K562 (cell line): ENCODE measurements around the gene CDK9. TPM values are rescaled to one million over a fixed set of nuclear protein-coding genes. Genes with fewer than 3 reads are reported as not detected.
A peak's percentile ranks its signal among the peaks of the same experiment; 100 is the strongest.

Experiments used
- ATAC-seq: fragments of 200-7000 bp; cut with Tn5 transposase; 3 replicates; pipeline ENCODE4 v1.9.1; 2020; ENCODE audit warnings: moderate library complexity
- BruUV-seq: library from RNA; stranded (reverse); fragments of 400-500 nt; replicated peaks from 2 replicates; lab custom pipeline; 2021; lab: Mats Ljungman, UMichigan
- CTCF ChIA-PET: fragments of 300-600 bp; formaldehyde crosslinking; extraction: SDS; loops from one replicate; lab custom pipeline; 2021; ENCODE audit warnings: low intra/inter-chr PET ratio; lab: Yijun Ruan, JAX
- POLR2A ChIA-PET: fragments of 300-600, 350-650 bp; sonication (Branson Sonifier 250); formaldehyde crosslinking; extraction: SDS; loops from one replicate; lab custom pipeline; 2021; ENCODE audit warnings: antibody characterized with exemption, inconsistent platforms; lab: Yijun Ruan, JAX
- DNase-seq, 4 experiments: peaks; one replicate each; pipeline versions ENCODE4 v3.0.0 to v3.0.0-alpha.2; 2011 to 2018; ENCODE audit warnings: low spot score in 3 of 4, mixed read lengths in 3 of 4; ENCODE audit errors: extremely low read depth in 1 of 4
- FAIRE-seq: peaks from 2 replicates; lab custom pipeline; 2011; peaks lifted over from hg19 to GRCh38; lab: Jason Lieb, UNC
- H2AFZ ChIP-seq: 2 replicates; pipeline ENCODE4 v1.6.0; 2011; ENCODE audit warnings: low read depth, low read length, control low read depth, inconsistent platforms
- H3K27ac ChIP-seq: fragments of 200-600 bp; 3 replicates; pipeline ENCODE4 v1.8.0; 2011; ENCODE audit warnings: low read depth, mild to moderate bottlenecking, control low read depth, inconsistent platforms, low read length, moderate library complexity, mixed read lengths; ENCODE audit errors: extremely low read depth
- H3K27me3 ChIP-seq, 2 experiments: fragments of 300-600 bp in 1 of 2; 2 replicates in 1 of 2; 3 replicates in 1 of 2; pipeline versions ENCODE4 v1.6.0 to v1.8.0; 2011; ENCODE audit warnings: inconsistent platforms in 2 of 2, low read length in 2 of 2, mild to moderate bottlenecking in 1 of 2, mixed read lengths in 1 of 2, moderate library complexity in 1 of 2; ENCODE audit not compliant: control insufficient read depth in 2 of 2, insufficient read depth in 2 of 2
- H3K36me3 ChIP-seq: fragments of 300-600 bp; 3 replicates; pipeline ENCODE4 v1.8.0; 2011; ENCODE audit warnings: mild to moderate bottlenecking, low read length, inconsistent platforms; ENCODE audit not compliant: control insufficient read depth, insufficient read depth
- H3K4me1 ChIP-seq, 2 experiments: fragments of 200-600 bp in 1 of 2; replicated peaks in 1 of 2; 2 replicates in 1 of 2; 3 replicates in 1 of 2; pipeline versions ENCODE4 v1.5.1 to v1.8.0; 2011; ENCODE audit warnings: inconsistent platforms in 2 of 2, low read length in 2 of 2, mild to moderate bottlenecking in 1 of 2, mixed read lengths in 1 of 2, moderate library complexity in 1 of 2; ENCODE audit not compliant: control insufficient read depth in 2 of 2, insufficient read depth in 2 of 2
- H3K4me2 ChIP-seq: 2 replicates; pipeline ENCODE4 v1.6.1; 2011; ENCODE audit warnings: low read length, control low read depth, inconsistent platforms, mixed read lengths; ENCODE audit not compliant: insufficient read depth
- H3K4me3 ChIP-seq: fragments of 200-600 bp; sonication (generic), shearing (Covaris generic); 2 replicates; pipeline ENCODE4 v1.5.1; 2016; ENCODE audit warnings: control low read depth, inconsistent platforms
- H3K79me2 ChIP-seq: fragments of 200-600 bp; 3 replicates; pipeline ENCODE4 v1.8.0; 2011; ENCODE audit warnings: low read length, inconsistent platforms; ENCODE audit not compliant: control insufficient read depth, insufficient read depth
- H3K9ac ChIP-seq, 2 experiments: 2 replicates each; pipeline versions ENCODE4 v1.6.0 to v1.6.1; 2011; ENCODE audit warnings: low read depth in 2 of 2, low read length in 2 of 2, control low read depth in 1 of 2, inconsistent platforms in 1 of 2, mild to moderate bottlenecking in 1 of 2, mixed read lengths in 1 of 2; ENCODE audit not compliant: insufficient read depth in 1 of 2
- H3K9me1 ChIP-seq: one replicate; pipeline ENCODE4 v1.6.0; 2011; ENCODE audit warnings: inconsistent platforms, mild to moderate bottlenecking, low read length, moderate library complexity; ENCODE audit not compliant: control insufficient read depth, insufficient read depth
- H3K9me3 ChIP-seq: replicated peaks from 2 replicates; pipeline ENCODE4 v1.5.1; 2011; ENCODE audit warnings: low read depth, low read length, inconsistent platforms; ENCODE audit not compliant: control insufficient read depth, insufficient read depth
- H4K20me1 ChIP-seq: replicated peaks from 2 replicates; pipeline ENCODE4 v1.6.1; 2011; ENCODE audit warnings: low read length, inconsistent platforms, mixed read lengths; ENCODE audit not compliant: control insufficient read depth, insufficient read depth
- ETS1 ChIP-seq: conservative IDR thresholded peaks from 2 replicates; pipeline ENCODE4 v1.6.1; 2011; ENCODE audit warnings: low read depth, mild to moderate bottlenecking, low read length; ENCODE audit not compliant: control insufficient read depth
- OTX1 ChIP-seq: fragments of 450-650 bp; formaldehyde crosslinking; IDR thresholded peaks from 2 replicates; pipeline ENCODE4 v1.4.0; 2022; ENCODE audit warnings: mild to moderate bottlenecking
- RBFOX2 ChIP-seq: fragments of 200-400 bp; formaldehyde crosslinking; IDR thresholded peaks from 2 replicates; pipeline ENCODE4 v1.6.1; 2017; ENCODE audit warnings: low read depth, mild to moderate bottlenecking, low read length, moderate library complexity
- ZBTB33 ChIP-seq: sonication (generic); formaldehyde crosslinking; IDR thresholded peaks from 2 replicates; pipeline ENCODE4 v1.8.1; 2023; ENCODE audit warnings: mild to moderate bottlenecking, missing genetic modification reagents
- ZFX ChIP-seq: sonication (generic); formaldehyde crosslinking; IDR thresholded peaks from 2 replicates; pipeline ENCODE4 v1.8.0; 2022; ENCODE audit warnings: mild to moderate bottlenecking, missing genetic modification reagents, moderate library complexity
- WGBS: fragments of 100-300 bp; shearing (Covaris generic); methylation state at CpG from one replicate; pipeline ENCODE4 v1.1.6; 2016; ENCODE audit warnings: low coverage, mixed read lengths; ENCODE audit not compliant: insufficient coverage; ENCODE audit errors: missing lambda C conversion rate; 5-methylcytosine and 5-hydroxymethylcytosine counted together
- in situ Hi-C: fragments of 300-500 bp; cut with MboI; formaldehyde crosslinking; loops from 4 replicates; pipeline ENCODE4 v1.15.0; 2018; ENCODE audit warnings: inconsistent platforms, mixed read lengths
- intact Hi-C: fragments of 100-400 bp; cut with micrococcal nuclease; formaldehyde crosslinking; loops from 2 replicates; pipeline ENCODE4 v1.14.2; 2022
- polyA plus RNA-seq, 8 experiments: library from polyadenylated mRNA; depleted of rRNA in 4 of 8; stranded (reverse) in 5 of 8; unstranded in 3 of 8; fragments of >200 nt; fragmentation: Nextera tagmentation in 2 of 8; fragmentation: Illumina TruSeq in 1 of 8; extraction: Ambion mirVana in 2 of 8; extraction: Trizol in 1 of 8; gene quantifications; 2 replicates each; pipeline versions ENCODE4 v1.2.1 to v1.2.3, GENCODE V29; 2011 to 2014; ENCODE audit warnings: inconsistent platforms in 1 of 8, missing spikeins in 1 of 8
- total RNA-seq, 7 experiments: library from RNA; depleted of rRNA in 6 of 7; stranded (reverse); fragments of >200 nt in 6 of 7; fragmentation: Illumina TruSeq in 2 of 7; extraction: Trizol in 2 of 7; gene quantifications; 2 replicates each; pipeline versions ENCODE4 v1.2.1 to v1.2.3, GENCODE V29; 2011 to 2021; ENCODE audit warnings: low replicate concordance in 1 of 7

Gene CDK9
- total and polyA plus RNA-seq, 9 of the 15 experiments (the other 6 are each of a cell fraction or from before 2014, with no cell fraction given), result 4.2 to 78.6 (median 33.0) TPM

- TF ChIP-seq ETS1 (0 out of 2 replicates have a peak, but pooled peaks have one; percentile 38), RBFOX2 (0 out of 2 replicates have a peak, but pooled peaks have one; percentile 6), ZFX (CRISPR knock-in tag) (peak; percentile 28; the same call in 1 of the 2 replicates), OTX1 (no peak), ZBTB33 (CRISPR knock-in tag) (peak; percentile 88)
- Histone ChIP-seq H3K36me3 (peaks cover 65% of the 10 kb centered on the region), H3K27me3 (no peaks in the 10 kb centered on the region), H3K4me2 (no peak overlapping the region), H2AFZ (no peak overlapping the region), H3K4me3 (no peak overlapping the region), H3K79me2 (peaks cover 45% of the 10 kb centered on the region), H3K4me1 (peaks cover 7 to 37% of the 10 kb centered on the region in 2 experiments; a peak in 4 of 5 replicates), H3K27ac (no peak overlapping the region), H3K9ac (peak overlapping the region in 1 of 2 experiments; percentile 38; a peak in 1 of 4 replicates), H3K9me3 (no peaks in the 10 kb centered on the region), H3K9me1 (no peaks in the 10 kb centered on the region), H4K20me1 (peaks cover 29% of the 10 kb centered on the region)
- intact Hi-C loops (no loop called here), in situ Hi-C loops (no loop called here)
- DNase-seq, result no peak
- 87% methylated on average over 10 of the region's 25 CpGs for WGBS
- POLR2A ChIA-PET, result interaction anchor here (0.9 kb wide), 2 partner anchors 13 to 27 kb away, joined by 3 to 4 read pairs; no protein-coding TSS in a partner anchor
- CTCF ChIA-PET, result no interaction called here
- FAIRE-seq, result no peak
- no peak for ATAC-seq
- BruUV-seq, result no TSS peak
Measured at GRCh38 chr9:127789179-127789578, 3.3 kb downstream of the CDK9 start.
